ENCODE data around the gene GALNT9. TPM values are rescaled to one million over a fixed set of nuclear protein-coding genes. Genes with fewer than 3 reads are reported as not detected.

Gene GALNT9
- total RNA-seq, 4 donors from 2014 or later: 0.13 TPM; not detected in 3

- H3K4me3 ChIP-seq (ENCODE audit: low read depth, poor library complexity, severe bottlenecking): no peak overlapping the region
- 69 to 76% methylated on average over 11 of the region's 11 CpGs for WGBS, 2 donors
- TF ChIP-seq POLR2A (IDR thresholded peaks at IDR 0.05): no peak
- intact Hi-C loops (cut with DNase I; ENCODE audit: low total_unique reads): no loop called here
- DNase-seq (ENCODE audit: low spot score in 2 of 2): no peak
Observed at GRCh38 chr12:132326646-132327045, 2.7 kb downstream of the GALNT9 start.

GRCh38 chr12:132325733-132326130 is 3.7 kb downstream of the GALNT9 start:
- DNase-seq (ENCODE audit: low spot score in 2 of 2): no peak
- no peak for TF ChIP-seq POLR2A (IDR thresholded peaks at IDR 0.05)
- TF ChIP-seq CTCF (IDR thresholded peaks at IDR 0.05): no peak
- intact Hi-C loops (cut with DNase I; ENCODE audit: low total_unique reads): no loop called here
- H3K4me3 ChIP-seq (ENCODE audit: low read depth, poor library complexity, severe bottlenecking): no peak overlapping the region
- WGBS, 2 donors: 93 to 94% methylated on average over 15 of the region's 15 CpGs

GRCh38 chr12:132324841-132325732 is 4.3 kb downstream of the GALNT9 start:
- 86 to 88% methylated on average over 28 of the region's 28 CpGs for WGBS, 2 donors
- DNase-seq (ENCODE audit: low spot score in 2 of 2): no peak
- TF ChIP-seq POLR2A (IDR thresholded peaks at IDR 0.05): no peak
- no peak for TF ChIP-seq CTCF (IDR thresholded peaks at IDR 0.05)
- intact Hi-C loops (cut with DNase I; ENCODE audit: low total_unique reads): no loop called here
- H3K4me3 ChIP-seq (ENCODE audit: low read depth, poor library complexity, severe bottlenecking): no peak overlapping the region

GRCh38 chr12:132324173-132324572 is 5.2 kb downstream of the GALNT9 start:
- 88 to 95% methylated on average over 31 to 42 of the region's 42 CpGs for WGBS, 2 donors
- no peak overlapping the region for H3K4me3 ChIP-seq (ENCODE audit: low read depth, poor library complexity, severe bottlenecking)
- DNase-seq (ENCODE audit: low spot score in 2 of 2): no peak
- intact Hi-C loops (cut with DNase I; ENCODE audit: low total_unique reads): no loop called here
- no peak for TF ChIP-seq CTCF (IDR thresholded peaks at IDR 0.05)
- TF ChIP-seq POLR2A (IDR thresholded peaks at IDR 0.05): no peak

GRCh38 chr12:132323171-132324010 is 6.0 kb downstream of the GALNT9 start:
- no peak overlapping the region for H3K4me3 ChIP-seq (ENCODE audit: low read depth, poor library complexity, severe bottlenecking)
- TF ChIP-seq CTCF (IDR thresholded peaks at IDR 0.05): no peak
- no peak for DNase-seq (ENCODE audit: low spot score in 2 of 2)
- intact Hi-C loops (cut with DNase I; ENCODE audit: low total_unique reads): no loop called here
- WGBS, 2 donors: 39 to 41% methylated on average over 44 of the region's 44 CpGs

Measured in lower leg skin (tissue), 4 donors.